ENCODE results near the gene CDC42EP2. TPM values are rescaled to one million over a fixed set of nuclear protein-coding genes. Genes with fewer than 3 reads are reported as not detected.

Gene CDC42EP2
- total RNA-seq, 3 donors from 2014 or later = 11.3 to 20.8 (median 13.4) TPM

DNA sequence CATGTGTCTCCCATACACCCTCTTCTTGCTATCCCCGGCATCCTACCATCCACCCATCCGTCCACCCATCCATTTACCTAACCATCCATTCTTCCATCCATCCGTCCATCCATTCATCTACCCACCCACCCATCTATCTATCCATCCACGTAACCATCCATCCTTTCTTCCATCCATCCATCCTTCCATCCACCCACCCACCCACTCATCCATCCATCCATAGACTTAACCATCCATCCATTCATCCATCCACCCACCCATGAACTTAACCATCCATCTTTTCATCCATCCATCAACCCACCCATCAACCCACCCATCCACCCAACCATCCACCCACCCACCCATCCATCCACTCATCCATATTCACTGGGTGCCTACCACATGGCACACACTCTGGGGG is 10.6 kb upstream of the CDC42EP2 start:
- no peak for DNase-seq (ENCODE audit: low spot score in 2 of 2)
- intact Hi-C loops (cut with DNase I; ENCODE audit: low total_unique reads) = no loop called here
- H3K4me3 ChIP-seq = no peak overlapping the region
- peaks cover 0 to 3% of the 10 kb centered on the region in 2 donors for H3K4me1 ChIP-seq
- no peaks in the 10 kb centered on the region for H3K9me3 ChIP-seq
- TF ChIP-seq, protein P1, sequence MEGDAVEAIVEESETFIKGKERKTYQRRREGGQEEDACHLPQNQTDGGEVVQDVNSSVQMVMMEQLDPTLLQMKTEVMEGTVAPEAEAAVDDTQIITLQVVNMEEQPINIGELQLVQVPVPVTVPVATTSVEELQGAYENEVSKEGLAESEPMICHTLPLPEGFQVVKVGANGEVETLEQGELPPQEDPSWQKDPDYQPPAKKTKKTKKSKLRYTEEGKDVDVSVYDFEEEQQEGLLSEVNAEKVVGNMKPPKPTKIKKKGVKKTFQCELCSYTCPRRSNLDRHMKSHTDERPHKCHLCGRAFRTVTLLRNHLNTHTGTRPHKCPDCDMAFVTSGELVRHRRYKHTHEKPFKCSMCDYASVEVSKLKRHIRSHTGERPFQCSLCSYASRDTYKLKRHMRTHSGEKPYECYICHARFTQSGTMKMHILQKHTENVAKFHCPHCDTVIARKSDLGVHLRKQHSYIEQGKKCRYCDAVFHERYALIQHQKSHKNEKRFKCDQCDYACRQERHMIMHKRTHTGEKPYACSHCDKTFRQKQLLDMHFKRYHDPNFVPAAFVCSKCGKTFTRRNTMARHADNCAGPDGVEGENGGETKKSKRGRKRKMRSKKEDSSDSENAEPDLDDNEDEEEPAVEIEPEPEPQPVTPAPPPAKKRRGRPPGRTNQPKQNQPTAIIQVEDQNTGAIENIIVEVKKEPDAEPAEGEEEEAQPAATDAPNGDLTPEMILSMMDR (IDR thresholded peaks at IDR 0.05) = no peak
- TF ChIP-seq POLR2AphosphoS5 (IDR thresholded peaks at IDR 0.05) = no peak
- no peak for TF ChIP-seq POLR2A (IDR thresholded peaks at IDR 0.05)
- no peaks in the 10 kb centered on the region for H3K27me3 ChIP-seq
- no peak overlapping the region for H3K27ac ChIP-seq
- no peaks in the 10 kb centered on the region for H3K36me3 ChIP-seq

DNA sequence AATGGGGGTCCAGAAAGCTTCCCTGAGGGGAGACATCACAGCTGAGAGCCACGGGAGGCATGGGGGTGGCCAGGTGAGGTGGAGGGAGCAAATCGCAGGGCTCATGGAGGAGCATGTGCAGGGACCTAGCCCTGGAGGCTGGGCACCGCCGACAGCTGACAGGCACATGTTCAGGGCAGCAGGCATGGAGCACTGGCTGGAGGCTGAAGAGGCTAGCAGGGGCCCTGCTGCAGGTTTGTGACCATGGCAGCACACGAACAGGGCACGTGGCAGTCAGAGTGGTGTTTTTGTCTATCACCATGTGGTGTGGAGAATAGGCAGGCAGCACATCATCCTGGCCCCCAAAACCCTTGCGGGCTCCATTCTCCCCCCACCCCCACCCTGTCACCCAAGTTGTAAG is 10.1 kb upstream of the CDC42EP2 start:
- no peaks in the 10 kb centered on the region for H3K36me3 ChIP-seq
- H3K4me1 ChIP-seq = peaks cover 0 to 3% of the 10 kb centered on the region in 2 donors
- H3K27me3 ChIP-seq = no peaks in the 10 kb centered on the region
- no peak for DNase-seq (ENCODE audit: low spot score in 2 of 2)
- TF ChIP-seq, protein P1 (IDR thresholded peaks at IDR 0.05) = no peak
- no peak for TF ChIP-seq POLR2AphosphoS5 (IDR thresholded peaks at IDR 0.05)
- TF ChIP-seq POLR2A (IDR thresholded peaks at IDR 0.05) = no peak
- H3K4me3 ChIP-seq = no peak overlapping the region
- no peak overlapping the region for H3K27ac ChIP-seq
- no peaks in the 10 kb centered on the region for H3K9me3 ChIP-seq
- intact Hi-C loops (cut with DNase I; ENCODE audit: low total_unique reads) = no loop called here

DNA sequence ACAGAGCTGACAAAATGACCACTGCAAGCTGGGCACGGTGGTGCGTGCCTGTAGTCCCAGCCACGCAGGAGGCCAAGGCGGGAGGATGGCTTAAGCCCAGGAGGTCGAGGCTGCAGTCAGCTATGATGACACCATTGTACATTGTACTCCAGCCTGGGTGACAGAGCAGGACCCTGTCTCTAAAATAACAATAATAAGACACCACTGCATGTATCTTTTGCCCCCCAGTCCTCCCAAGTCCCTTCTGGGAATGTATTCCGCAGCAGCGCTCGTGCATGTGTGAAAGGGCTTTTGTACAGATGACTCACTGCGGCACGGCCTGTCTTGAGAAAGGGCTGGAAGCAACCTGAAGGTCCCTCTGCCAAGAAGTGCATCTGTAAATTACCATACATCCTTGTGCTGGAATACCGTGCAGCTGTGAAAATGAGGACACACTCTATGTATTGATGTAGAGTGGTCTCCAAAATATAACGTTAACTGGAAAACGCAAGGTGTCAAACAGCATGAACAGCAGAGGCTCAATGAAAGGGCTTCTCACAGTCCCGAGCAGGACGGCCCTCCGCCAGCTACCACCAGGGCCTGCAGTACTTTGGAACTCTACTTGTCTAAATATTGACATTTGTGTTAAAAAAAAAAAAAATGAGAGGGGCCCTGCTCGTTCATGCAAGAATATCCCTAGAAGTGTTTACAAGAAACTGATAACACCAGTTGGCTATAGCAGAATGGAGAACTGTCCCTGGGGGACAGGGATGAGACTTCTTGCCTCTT is 9.0 kb upstream of the CDC42EP2 start:
- intact Hi-C loops (cut with DNase I; ENCODE audit: low total_unique reads) = no loop called here
- no peaks in the 10 kb centered on the region for H3K36me3 ChIP-seq
- no peaks in the 10 kb centered on the region for H3K9me3 ChIP-seq
- DNase-seq (ENCODE audit: low spot score in 2 of 2) = no peak
- peaks cover 0 to 3% of the 10 kb centered on the region in 2 donors for H3K4me1 ChIP-seq
- no peak overlapping the region for H3K4me3 ChIP-seq
- no peaks in the 10 kb centered on the region for H3K27me3 ChIP-seq
- TF ChIP-seq POLR2A (IDR thresholded peaks at IDR 0.05) = no peak
- TF ChIP-seq, protein P1 (IDR thresholded peaks at IDR 0.05) = no peak
- no peak for TF ChIP-seq POLR2AphosphoS5 (IDR thresholded peaks at IDR 0.05)
- no peak overlapping the region for H3K27ac ChIP-seq

DNA sequence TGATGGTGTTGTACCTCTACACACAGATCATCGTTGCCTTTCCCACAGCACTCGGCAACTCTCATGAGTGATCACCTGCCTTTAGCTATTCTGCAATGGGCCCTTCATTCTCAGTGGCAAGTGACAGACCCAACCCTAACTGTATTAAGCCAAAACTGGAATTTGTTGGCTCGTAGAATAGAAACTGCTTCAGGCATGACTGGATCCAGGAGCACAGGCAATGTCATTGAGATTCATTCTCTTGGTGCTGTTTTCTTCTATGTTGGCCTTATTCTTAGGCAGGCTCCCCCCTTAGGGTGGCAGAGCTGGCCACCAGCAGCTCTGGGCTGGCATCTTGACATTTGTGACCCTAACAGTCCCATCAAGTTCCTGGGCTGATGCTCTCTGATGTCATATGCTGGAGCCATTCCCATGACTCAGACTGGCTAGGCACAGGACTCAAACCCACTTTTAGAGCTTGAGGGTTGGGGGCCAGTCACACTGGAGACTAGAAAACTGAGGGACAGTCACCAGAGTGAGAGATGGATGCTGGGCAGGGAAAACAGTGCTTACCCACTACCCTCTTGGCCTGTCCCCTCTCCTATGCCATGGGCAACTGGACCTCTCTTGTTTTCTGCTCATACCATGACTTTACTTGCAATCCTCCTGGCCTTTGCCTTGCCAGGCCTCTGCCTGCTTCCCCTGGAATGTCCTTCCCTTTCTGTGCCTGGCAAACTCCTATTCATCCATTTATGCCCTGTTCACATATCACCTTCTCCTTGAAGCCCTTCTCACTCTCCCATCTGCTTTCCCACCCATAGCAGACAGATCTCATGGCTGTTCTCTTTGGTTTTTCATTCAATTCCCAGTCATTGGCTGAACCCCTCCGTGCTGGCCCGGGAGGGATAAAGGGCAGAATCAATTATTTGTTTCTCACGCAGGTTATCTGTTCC is 7.1 kb upstream of the CDC42EP2 start:
- Histone ChIP-seq H3K27ac (peak overlapping the region in 1 of 2 donors; percentile 74), H3K9me3 (no peaks in the 10 kb centered on the region), H3K36me3 (no peaks in the 10 kb centered on the region), H3K4me3 (no peak overlapping the region), H3K27me3 (no peaks in the 10 kb centered on the region), H3K4me1 (peaks cover 0 to 3% of the 10 kb centered on the region in 2 donors)
- TF ChIP-seq POLR2AphosphoS5 (IDR thresholded peaks at IDR 0.05) = no peak
- TF ChIP-seq, protein P1 (IDR thresholded peaks at IDR 0.05) = no peak
- TF ChIP-seq POLR2A (IDR thresholded peaks at IDR 0.05) = no peak
- intact Hi-C loops (cut with DNase I; ENCODE audit: low total_unique reads) = no loop called here
- DNase-seq (ENCODE audit: low spot score in 2 of 2) = no peak
